GM19025 (cell line): ENCODE results near the gene TMOD1.
A peak's percentile ranks its signal among the peaks of the same experiment; 100 is the strongest.

Source experiments
- ATAC-seq: cut with Tn5 transposase; IDR thresholded peaks from one replicate; pipeline ENCODE4 v1.9.1; 2021; ENCODE audit warnings: mild to moderate bottlenecking, low read depth, moderate library complexity; ENCODE audit not compliant: unreplicated experiment

The TMOD1 gene

DNA sequence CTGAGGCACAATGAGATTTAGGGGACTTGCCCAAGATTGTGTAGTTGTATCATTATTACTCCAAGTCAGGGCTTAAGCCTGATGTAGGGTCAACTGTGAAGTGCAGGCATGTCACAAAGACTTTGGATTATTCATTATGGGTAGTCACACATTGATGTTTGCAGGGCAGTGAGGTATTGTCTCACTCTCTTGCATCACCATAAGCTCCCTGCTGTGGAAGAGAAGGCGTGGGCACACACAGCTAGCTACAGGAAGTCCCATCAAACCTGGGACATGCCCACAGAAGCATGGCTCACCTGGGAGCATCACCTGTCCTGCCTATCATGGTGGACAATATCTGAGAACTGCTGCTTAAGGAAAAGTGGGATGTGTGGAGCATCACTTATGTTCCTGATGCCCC, 42.1 kb downstream of the TMOD1 start:
- ATAC-seq: no peak

DNA sequence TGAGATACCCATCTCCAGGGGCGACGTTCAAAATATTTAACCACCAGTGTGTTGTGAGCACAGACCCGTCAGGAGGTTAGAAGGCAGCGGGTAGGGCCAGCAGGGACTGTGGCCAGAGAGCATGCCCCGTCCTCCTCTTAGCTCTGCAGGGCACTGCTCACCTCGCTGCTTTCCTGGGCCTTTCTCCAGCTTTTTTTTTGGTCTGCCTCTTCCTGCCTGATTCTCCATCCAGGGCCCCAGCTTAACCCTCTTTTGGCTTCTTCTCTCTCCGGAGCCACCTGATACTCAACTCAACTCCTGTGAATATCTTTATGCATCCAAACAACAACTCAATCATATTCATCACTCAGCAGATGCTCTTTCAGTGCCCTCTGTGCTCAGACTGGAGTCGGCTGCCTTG, 44.0 kb downstream of the TMOD1 start:
- ATAC-seq: no peak

DNA sequence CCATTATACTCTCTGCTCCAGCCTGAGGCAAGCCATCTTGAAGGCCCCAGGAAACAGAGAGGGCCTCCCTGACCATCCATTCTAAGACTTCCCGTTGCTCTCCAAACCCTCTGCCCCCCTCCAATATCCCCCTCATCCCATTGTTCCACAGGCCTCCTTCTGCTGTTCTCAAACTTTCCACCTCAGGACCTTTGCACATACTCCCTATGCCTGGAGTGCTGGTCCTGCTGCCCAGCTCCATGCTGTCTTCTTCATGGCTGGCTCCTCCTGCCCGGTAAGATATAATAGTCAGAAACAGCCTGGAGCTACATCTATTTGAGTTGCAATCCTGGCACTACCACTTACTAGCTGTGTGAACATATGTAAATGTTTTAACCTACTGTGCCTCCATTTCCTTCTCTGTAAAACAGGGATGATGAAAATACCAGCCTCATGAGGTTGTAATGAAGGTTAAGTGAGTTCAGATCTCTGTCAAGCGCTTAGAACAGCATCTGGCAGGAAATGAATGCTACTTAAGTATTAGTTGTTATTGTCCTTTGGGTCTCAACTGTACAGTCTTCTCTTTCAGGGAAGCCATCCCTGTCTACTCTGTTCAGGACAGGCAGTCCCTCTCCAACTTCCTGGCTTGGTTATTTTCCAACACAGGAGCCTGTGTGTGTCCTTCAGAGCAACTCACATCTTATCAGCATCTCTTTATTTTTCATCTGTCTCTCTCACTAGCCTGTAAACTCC, 45.8 kb downstream of the TMOD1 start:
- no peak for ATAC-seq

DNA sequence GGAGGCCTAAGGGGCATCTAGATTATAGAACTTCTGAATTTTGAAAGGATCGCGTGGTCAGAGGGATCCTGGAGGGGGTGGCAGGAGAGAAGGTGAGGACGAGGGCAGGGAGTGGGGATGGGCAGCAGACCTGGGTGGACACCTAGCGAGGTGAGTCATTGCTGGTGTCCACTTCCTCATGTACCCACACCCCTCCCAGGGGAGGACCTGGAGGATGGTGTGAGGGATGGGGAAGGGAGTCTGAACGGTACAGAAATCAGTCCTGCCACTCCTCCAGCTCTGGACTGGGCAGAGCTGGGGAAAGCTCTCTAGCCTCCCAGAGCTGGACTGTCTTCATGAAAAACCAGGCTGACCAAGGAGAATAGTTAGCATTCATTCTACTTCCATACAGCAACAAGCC, 46.9 kb downstream of the TMOD1 start:
- no peak for ATAC-seq

DNA sequence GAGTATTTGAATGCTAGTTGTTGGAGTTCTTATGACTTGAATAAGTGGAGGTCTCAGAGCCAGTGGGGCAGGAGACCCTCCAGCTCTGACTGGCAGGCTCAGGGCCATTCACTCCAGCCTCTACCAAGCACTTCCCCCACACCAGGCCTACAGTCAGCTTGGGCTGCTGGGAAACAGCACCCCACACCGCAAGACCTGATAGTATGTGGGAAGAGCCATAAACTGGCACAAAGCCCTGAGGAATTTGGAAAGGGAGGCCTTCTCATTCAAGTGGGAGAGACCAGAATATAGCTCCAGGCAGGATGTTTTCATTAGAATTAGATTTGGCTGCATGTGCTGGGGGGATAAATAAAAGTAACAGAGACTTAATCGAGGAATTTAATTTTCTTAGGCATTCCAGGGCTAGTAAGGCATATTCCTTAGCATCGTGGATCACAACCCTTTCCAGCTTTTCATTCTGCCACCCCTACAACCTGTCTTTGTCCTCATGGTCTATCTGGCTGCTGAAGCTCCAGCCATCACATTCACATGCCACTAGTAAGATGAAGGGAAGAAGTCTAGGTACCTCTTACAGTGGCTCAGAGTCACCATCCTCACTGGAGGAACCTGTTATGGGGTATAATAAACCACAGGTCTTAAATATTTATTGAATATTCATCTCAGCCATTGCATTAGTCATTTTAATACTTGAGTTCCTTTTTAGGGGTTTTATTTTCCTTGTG, 47.5 kb downstream of the TMOD1 start:
- no peak for ATAC-seq

DNA sequence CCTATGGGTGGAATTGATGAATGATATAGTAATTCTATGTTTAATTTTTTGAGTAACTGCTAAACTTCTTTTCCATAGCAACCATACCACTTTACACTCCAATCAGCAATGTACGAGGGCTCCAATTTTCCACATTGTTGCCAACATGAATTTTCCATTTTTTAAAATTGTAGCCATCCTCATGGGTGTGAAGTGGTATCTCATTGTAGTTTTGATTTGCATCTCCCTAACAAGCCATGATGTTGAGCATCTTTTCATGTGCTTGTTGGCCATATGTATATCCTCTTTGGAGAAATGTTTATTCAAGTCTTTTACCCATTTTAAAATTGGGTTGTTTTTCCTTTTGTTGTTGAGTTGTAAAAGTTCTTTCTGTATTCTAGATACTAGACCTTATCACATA, 48.9 kb downstream of the TMOD1 start:
- no peak for ATAC-seq

DNA sequence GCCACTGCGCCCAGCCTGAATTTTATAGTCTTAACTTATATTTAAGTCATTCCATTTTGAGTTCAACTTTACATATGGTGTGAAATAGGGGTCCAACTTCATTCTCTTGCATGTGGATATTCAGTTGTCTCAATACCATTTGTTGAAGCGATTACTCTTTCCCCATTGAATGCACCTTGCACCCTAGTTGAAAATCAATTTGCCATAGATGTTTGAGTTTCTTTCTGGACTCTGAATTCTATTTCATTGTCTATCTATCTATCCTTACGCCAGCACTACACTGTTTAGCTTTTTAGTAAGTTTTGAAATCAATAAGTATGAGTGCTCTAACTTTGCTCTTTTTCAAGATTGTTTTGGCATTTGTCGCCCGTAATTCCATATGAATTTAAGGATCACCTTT, 49.8 kb downstream of the TMOD1 start:
- ATAC-seq: no peak

DNA sequence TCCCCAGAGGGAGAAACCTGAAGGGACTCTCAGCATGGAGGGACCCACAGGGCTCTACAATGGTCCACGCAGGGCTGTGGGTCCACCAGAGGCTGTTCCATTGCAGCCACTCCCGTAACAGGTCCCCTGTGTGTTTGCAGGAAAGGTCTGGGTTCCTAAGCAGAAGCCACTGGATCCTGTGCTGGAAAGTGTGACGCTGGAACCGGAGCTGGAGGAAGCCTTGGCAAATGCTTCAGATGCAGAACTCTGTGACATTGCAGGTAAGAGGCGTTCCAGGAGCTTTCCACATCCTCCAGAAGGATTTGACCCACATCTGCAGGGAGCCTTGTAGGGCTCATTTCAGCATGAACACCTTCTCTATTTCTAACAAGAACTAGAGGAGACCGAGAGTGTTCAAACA, 51.7 kb downstream of the TMOD1 start:
- no peak for ATAC-seq

DNA sequence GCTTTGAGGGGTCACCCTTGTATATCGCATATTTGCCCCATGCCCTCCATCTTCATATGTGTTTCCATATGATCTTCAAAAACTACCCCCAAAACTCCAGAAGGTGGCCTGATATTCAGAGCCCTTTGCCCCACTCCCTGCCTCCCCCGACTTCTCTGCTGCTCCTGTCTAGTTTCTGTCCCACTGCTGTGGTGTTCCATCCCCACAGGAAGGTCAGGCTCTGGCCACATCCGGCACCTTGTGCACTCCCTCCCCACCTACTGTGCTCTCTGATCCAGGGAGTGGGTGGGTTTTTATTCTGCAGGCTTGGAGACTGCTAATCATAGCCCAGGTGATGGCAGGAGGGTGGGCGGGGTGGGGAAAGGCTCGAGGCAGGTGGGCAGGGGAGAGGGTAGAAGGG, 52.4 kb downstream of the TMOD1 start:
- ATAC-seq: no peak

DNA sequence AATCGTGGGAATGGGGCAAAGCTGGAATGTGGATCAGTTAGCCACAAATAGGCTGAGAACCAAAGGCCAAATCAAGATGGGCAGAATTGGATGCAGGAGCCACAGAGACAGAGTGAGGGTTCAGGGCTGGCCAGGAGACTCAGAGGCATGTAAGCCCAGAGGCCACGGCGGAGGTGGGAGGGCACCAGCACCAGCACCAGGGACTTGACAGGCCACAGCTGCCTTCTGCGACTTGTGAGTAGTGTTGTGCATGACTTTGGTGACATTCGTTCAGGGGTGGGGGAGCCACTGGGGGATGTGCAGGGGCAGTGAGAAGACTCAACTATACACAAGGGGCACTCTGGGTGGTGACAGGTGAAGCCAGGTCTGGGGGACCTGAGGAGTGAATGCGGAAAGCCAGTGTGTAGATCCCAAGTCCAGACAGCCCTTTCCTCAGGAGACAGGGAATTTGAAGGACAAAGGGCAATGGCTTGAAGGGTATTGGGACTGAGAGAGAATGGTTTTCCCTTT, 53.2 kb downstream of the TMOD1 start:
- ATAC-seq: no peak

DNA sequence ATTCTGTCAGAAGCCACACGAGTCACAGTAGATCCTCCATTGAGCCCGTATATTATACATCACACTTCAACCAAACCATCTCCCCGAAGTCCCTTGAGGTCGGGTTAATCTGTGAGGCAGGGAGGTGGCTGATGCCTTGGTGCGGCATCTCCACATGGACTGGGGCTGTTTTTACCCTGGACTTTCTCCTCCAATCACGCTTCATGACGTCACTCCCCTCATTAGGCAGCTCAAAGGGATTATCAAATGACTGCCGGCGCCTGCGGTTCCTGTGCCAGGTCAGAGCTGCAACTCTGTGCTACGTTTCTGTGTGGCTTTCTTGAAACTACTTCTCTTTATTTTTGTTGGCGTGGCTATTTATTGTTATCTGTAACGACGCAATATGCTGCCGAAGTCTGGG, 53.7 kb downstream of the TMOD1 start:
- ATAC-seq: no peak

DNA sequence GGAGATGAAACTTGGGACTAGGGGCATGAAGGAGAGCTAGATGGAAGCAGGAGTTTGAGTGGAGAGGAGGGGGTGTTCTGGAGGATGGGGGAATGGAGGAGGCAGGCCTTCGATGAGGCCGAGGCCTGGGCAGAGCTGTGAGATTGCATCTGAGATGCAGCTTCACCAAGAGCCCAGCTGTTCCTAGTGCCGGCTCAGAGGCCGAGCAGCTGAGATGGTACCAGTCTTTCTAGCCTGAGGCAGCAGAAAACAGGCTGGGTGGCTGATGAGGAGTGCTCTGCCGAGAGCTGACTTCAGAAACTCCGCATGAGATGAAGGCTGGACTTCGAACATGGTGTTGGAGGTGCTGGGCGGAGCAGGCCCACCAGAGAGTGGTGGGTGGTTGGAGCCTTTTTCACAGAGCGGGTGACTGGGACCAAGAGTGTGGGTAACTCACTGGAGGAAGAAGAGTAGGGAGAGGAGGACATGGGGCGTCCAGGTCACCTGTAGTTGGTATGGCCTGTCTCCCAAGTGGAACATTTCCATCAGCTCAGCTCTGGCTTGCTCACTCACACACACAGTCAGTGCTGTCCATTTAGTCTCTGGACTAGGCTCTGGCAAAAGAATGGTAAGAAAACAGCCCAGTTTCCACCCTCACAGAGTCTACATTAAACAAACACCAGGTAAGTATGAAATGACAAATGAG, 54.7 kb downstream of the TMOD1 start:
- ATAC-seq: no peak

DNA sequence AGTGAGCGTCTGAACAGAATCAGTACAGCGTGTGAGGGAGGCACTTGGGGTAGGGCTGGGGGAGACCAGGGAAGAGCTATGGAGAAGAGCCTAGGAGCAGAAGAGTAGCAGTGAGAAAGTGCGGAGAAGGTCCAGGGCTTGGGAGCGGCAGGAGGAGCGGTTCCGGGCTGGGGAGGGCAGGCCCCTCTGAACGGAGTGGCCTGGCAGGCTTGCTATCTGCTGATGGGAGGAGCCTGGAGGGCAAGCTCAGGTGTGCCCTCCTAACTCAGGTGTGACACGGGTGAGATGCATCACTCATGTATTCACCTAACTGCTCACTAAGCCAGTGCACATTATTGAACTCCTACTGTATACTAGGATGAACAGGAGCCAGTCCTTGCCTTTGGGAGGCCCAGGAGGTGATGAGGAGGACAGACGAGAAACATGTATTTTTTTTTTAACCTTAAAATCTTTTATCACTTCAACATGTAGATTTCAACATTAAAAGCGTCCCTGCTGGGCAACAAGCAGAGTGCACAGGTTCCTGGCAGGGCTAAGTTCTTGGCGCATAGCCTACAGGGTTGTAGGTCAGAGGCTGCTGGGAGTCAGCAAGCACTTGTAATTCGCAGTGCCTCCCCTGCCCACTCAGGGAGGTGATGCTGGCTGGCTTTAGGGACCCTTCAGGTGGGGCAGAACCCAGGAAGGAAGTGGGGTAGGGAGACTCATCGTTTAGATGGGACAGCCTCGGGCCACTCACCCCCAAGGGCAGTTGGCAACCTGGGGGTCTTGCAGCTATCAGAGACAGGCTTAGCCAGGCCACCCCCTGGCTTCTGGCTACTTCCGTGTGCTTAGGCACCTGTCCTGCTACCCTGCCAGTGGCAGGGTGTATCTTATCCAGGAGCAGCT, 55.5 kb downstream of the TMOD1 start:
- no peak for ATAC-seq

DNA sequence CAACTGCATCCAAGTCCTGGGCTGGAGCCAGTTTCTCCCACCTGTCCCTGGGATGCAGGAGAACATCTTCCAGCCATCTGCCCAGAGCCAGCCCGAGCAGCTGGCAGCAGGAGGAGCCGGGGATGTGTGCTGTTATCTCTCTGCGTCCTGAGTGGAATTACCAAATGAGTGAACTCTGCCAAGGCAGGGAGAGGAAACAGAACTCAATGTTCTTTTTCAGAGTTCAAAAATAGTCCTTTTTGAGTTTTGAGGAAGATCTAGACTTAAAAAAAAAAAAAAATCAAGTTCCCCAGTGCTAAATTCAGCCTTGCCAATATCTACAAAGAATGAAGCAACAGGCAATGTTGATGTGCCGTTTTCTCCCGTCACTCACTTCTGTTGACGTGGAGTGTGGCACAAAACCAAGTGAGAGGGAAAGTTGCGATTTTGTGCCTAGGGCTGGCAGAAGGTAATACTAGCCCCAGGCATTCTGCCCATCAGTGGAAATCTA, 56.2 kb downstream of the TMOD1 start:
- no peak for ATAC-seq

DNA sequence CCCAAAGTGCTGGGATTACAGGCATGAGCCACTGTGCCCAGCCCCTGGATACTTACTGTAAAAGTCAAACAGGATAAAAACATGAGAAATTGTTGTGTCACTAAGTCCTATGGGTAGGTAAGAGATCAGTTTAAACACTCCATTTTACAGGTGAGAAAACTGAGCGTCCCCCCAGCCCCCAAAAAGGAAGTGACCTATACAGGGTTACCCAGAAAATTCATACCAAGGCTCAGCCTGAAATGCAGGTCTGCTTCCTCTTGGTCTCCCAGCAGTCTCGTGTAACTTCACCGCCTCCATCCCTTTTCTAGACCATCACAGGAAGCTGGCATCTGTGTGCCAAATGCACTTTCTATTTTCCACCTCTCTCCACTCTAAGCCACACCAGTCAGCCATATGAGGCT, 57.2 kb downstream of the TMOD1 start:
- peak; percentile 18 for ATAC-seq

DNA sequence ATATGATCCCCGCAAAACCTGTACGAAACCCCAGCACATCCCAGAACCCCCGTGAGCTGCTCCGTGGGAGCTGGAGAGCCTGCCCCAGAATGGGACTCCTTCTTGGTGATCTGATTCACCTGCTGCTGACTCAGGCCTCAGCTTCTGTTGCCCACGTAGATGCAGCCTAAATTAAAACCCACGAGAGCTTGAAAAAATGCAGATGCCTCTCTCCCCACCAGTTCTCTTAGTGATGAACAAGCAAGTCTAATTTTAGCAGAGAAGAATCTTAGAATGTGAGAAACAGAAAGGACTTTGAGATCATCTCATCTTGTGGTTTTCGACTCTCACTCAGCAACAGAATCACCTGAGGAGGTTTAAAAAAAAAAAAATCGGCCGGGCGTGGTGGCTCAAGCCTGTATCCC, 57.6 kb downstream of the TMOD1 start:
- peak; percentile 64 for ATAC-seq

DNA sequence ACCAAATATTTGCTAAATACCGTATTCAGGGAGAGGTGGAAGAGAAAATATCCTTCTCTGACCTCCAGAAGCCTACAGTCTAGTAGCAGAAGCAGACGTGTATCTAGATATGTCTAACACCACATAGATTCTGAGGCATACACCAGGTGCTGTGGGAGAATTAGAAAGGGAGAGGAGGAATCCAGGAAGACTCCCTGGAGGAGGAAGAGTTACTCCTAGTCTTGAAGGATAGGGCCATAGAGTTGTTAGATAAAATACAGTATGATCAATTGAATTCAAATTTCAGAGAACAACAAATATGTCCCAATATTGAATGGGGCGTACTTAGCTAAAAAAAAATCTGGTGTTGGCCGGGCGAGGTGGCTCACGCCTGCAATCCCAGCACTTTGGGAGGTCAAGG, 58.7 kb downstream of the TMOD1 start:
- ATAC-seq: no peak

DNA sequence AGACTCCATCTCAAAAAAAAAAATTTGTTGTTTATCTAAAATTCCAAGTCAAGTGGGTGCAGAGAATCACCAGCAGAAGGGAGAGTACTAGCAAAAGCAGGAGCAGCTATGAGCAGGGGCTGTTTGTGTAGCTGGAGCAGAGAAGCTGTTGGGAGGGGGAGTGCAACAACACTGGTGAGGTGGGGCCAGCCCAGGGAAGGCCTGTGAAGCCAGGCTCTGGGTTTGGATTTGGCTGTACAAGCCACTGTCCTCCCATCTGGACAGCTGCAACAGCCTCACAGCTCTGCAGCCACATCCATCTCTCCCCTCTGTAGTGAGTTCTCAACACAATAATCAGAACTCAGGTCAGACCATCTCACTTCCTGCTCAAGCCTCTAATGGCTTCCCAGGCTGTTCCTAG, 59.4 kb downstream of the TMOD1 start:
- no peak for ATAC-seq

DNA sequence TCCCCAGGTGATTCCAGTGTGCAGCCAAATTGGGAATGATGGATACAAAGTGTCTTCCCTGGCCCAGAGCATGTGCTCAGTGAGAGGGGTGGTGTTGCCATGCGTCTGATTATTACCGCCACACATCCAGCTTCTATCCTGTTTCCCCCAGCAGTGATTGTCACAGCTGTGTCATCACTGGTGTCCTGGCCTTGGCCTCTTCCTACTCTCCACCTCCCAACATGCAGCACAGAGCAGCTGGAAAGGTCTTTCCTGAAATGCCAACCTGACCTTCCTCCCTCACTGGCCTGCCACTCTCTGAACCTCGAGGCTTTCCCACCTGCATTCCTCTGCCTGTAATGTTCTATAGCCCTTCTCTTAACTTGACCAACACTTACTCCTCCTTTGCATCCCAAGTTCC, 60.0 kb downstream of the TMOD1 start:
- ATAC-seq: no peak

DNA sequence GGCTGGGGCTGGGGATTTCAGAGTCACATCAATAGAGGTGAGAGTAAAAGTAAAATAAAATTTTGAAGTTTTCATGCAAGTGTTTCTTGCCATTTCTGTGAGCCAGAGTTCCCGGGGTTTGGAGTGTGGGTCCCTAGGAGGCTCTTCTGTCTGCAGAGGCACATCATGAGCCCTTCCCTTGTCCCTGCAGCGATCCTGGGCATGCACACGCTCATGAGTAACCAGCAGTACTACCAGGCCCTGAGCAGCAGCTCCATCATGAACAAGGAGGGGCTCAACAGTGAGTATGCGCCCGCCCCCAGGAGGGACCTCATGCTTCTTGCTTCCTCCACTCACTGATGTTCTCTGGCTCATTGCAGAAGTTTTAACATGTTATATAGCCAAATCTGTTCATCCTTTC, 61.1 kb downstream of the TMOD1 start:
- ATAC-seq: no peak
